H1 (cell line): ENCODE data around the gene FAM168B. TPM values are rescaled to one million over a fixed set of nuclear protein-coding genes. Genes with fewer than 3 reads are reported as not detected.

Source experiments
- BACH1 ChIP-seq: IDR thresholded peaks from 2 replicates; pipeline ENCODE4 v1.6.1; 2012; ENCODE audit warnings: low read length, improper control_type of control experiment
- BRCA1 ChIP-seq: IDR thresholded peaks from 2 replicates; pipeline ENCODE4 v1.6.1; 2012; ENCODE audit warnings: low read depth, low read length, improper control_type of control experiment
- CHD7 ChIP-seq: fragments of 300-600 bp; sonication (generic); IDR thresholded peaks from 2 replicates; pipeline ENCODE4 v1.7.1; 2012; ENCODE audit warnings: low read length, moderate library complexity, mild to moderate bottlenecking, inconsistent platforms; ENCODE audit not compliant: insufficient replicate concordance
- polyA plus RNA-seq, 7 experiments: library from polyadenylated mRNA; depleted of rRNA in 3 of 7; stranded (reverse) in 5 of 7; unstranded in 2 of 7; fragments of >200 nt in 5 of 7; fragments of 200-250 nt in 2 of 7; gene quantifications; 1 replicate in 5 of 7; 2 replicates in 1 of 7; 4 replicates in 1 of 7; pipeline versions ENCODE4 v1.2.1 to v1.2.3, GENCODE V29; 2011 to 2013; ENCODE audit warnings: missing spikeins in 2 of 7, mixed read lengths in 2 of 7
- total RNA-seq: library from RNA; stranded (reverse); fragmentation: NEBNext Ultra II Directional; extraction: Animal tissue kit (Norgen Biotek cat#: 25700); gene quantifications from 2 replicates; pipeline ENCODE4 v1.2.1, GENCODE V29; 2021

Gene FAM168B
- total and polyA plus RNA-seq, 2 of the 8 experiments (the other 6 are each of a cell fraction or from before 2014, with no cell fraction given): 61.9 to 123 TPM

GRCh38 chr2:131067465-131068125 lies 25.7 kb downstream of the FAM168B start (continued):
- TF ChIP-seq CHD7 (no peak), BRCA1 (no peak), BACH1 (no peak)
